HEK293 (cell line): Measurements from ENCODE around the gene HLA-DMA.

Source experiments
- ELK4 ChIP-seq: IDR thresholded peaks from 2 replicates; pipeline ENCODE4 v1.6.1; 2011; ENCODE audit warnings: mild to moderate bottlenecking, low read depth, low read length, borderline replicate concordance
- GFI1B ChIP-seq: fragments of 450-650 bp; formaldehyde crosslinking; IDR thresholded peaks from 2 replicates; pipeline ENCODE4 v1.5.1; 2016; ENCODE audit warnings: missing biosample characterization, missing genetic modification characterization
- GLIS1 ChIP-seq: fragments of 450-650 bp; formaldehyde crosslinking; IDR thresholded peaks from 2 replicates; pipeline ENCODE4 v1.5.1; 2016; ENCODE audit warnings: missing biosample characterization, missing genetic modification characterization
- MYNN ChIP-seq: fragments of 450-650 bp; formaldehyde crosslinking; IDR thresholded peaks from 2 replicates; pipeline ENCODE4 v1.5.1; 2016; ENCODE audit warnings: missing biosample characterization, missing genetic modification characterization, borderline replicate concordance
- SETDB1 ChIP-seq: IDR thresholded peaks from one replicate; pipeline ENCODE4 v1.6.1; 2017; ENCODE audit warnings: mild to moderate bottlenecking, low read length, moderate library complexity, mixed read lengths; ENCODE audit not compliant: insufficient read length
- YY1 ChIP-seq: fragments of 450-650 bp; formaldehyde crosslinking; IDR thresholded peaks from 2 replicates; pipeline ENCODE4 v1.5.1; 2018; ENCODE audit warnings: missing biosample characterization, missing genetic modification characterization
- ZBTB1 ChIP-seq: fragments of 450-650 bp; formaldehyde crosslinking; IDR thresholded peaks from 2 replicates; pipeline ENCODE4 v1.5.1; 2016; ENCODE audit warnings: missing biosample characterization, missing genetic modification characterization
- ZBTB17 ChIP-seq: fragments of 450-650 bp; formaldehyde crosslinking; IDR thresholded peaks from 2 replicates; pipeline ENCODE4 v1.5.1; 2016; ENCODE audit warnings: missing biosample characterization, missing genetic modification characterization
- ZBTB48 ChIP-seq: fragments of 450-650 bp; formaldehyde crosslinking; IDR thresholded peaks from 2 replicates; pipeline ENCODE4 v1.5.1; 2016; ENCODE audit warnings: missing biosample characterization, missing genetic modification characterization
- ZBTB8A ChIP-seq: fragments of 450-650 bp; formaldehyde crosslinking; IDR thresholded peaks from 2 replicates; pipeline ENCODE4 v1.5.1; 2016; ENCODE audit warnings: missing biosample characterization, missing genetic modification characterization
- ZEB2 ChIP-seq: fragments of 450-650 bp; formaldehyde crosslinking; IDR thresholded peaks from 2 replicates; pipeline ENCODE4 v1.5.1; 2016; ENCODE audit warnings: missing biosample characterization, missing genetic modification characterization
- ZNF175 ChIP-seq: fragments of 450-650 bp; formaldehyde crosslinking; IDR thresholded peaks from 2 replicates; pipeline ENCODE4 v1.5.1; 2016; ENCODE audit warnings: missing biosample characterization, missing genetic modification characterization
- ZNF239 ChIP-seq: fragments of 450-650 bp; formaldehyde crosslinking; IDR thresholded peaks from 2 replicates; pipeline ENCODE4 v1.5.1; 2016; ENCODE audit warnings: missing biosample characterization, missing genetic modification characterization
- ZNF24 ChIP-seq: fragments of 450-650 bp; formaldehyde crosslinking; IDR thresholded peaks from 2 replicates; pipeline ENCODE4 v1.5.1; 2016; ENCODE audit warnings: missing biosample characterization, missing genetic modification characterization
- ZNF302 ChIP-seq: fragments of 450-650 bp; formaldehyde crosslinking; IDR thresholded peaks from 2 replicates; pipeline ENCODE4 v1.5.1; 2016; ENCODE audit warnings: missing biosample characterization, missing genetic modification characterization, low read depth
- ZNF354C ChIP-seq: fragments of 450-650 bp; formaldehyde crosslinking; IDR thresholded peaks from 2 replicates; pipeline ENCODE4 v1.5.1; 2016; ENCODE audit warnings: missing biosample characterization, missing genetic modification characterization, low read depth, borderline replicate concordance
- ZNF37A ChIP-seq: fragments of 450-650 bp; IDR thresholded peaks from 2 replicates; pipeline ENCODE4 v1.5.1; 2018; ENCODE audit warnings: missing biosample characterization, missing genetic modification characterization
- ZNF423 ChIP-seq: fragments of 450-650 bp; formaldehyde crosslinking; IDR thresholded peaks from 2 replicates; pipeline ENCODE4 v1.5.1; 2016; ENCODE audit warnings: missing biosample characterization, missing genetic modification characterization
- ZNF48 ChIP-seq: fragments of 450-650 bp; formaldehyde crosslinking; IDR thresholded peaks from 2 replicates; pipeline ENCODE4 v1.5.1; 2016; ENCODE audit warnings: missing biosample characterization, missing genetic modification characterization
- ZNF501 ChIP-seq: fragments of 450-650 bp; formaldehyde crosslinking; IDR thresholded peaks from 2 replicates; pipeline ENCODE4 v1.5.1; 2016; ENCODE audit warnings: missing biosample characterization, missing genetic modification characterization
- ZNF560 ChIP-seq: fragments of 450-650 bp; formaldehyde crosslinking; IDR thresholded peaks from 2 replicates; pipeline ENCODE4 v1.5.1; 2017; ENCODE audit warnings: missing biosample characterization, missing genetic modification characterization, borderline replicate concordance
- ZNF596 ChIP-seq: fragments of 450-650 bp; IDR thresholded peaks from 2 replicates; pipeline ENCODE4 v1.5.0; 2018; ENCODE audit warnings: missing biosample characterization, mild to moderate bottlenecking, missing genetic modification characterization, moderate library complexity
- ZNF623 ChIP-seq: fragments of 450-650 bp; formaldehyde crosslinking; IDR thresholded peaks from 2 replicates; pipeline ENCODE4 v1.5.1; 2016; ENCODE audit warnings: missing biosample characterization, missing genetic modification characterization
- ZNF654 ChIP-seq: fragments of 450-650 bp; formaldehyde crosslinking; IDR thresholded peaks from 2 replicates; pipeline ENCODE4 v1.5.1; 2016; ENCODE audit warnings: low read depth, missing biosample characterization, missing genetic modification characterization
- ZNF747 ChIP-seq: fragments of 450-650 bp; formaldehyde crosslinking; IDR thresholded peaks from 2 replicates; pipeline ENCODE4 v1.5.1; 2016; ENCODE audit warnings: missing biosample characterization, missing genetic modification characterization
- ZSCAN18 ChIP-seq: fragments of 450-650 bp; formaldehyde crosslinking; IDR thresholded peaks from 2 replicates; pipeline ENCODE4 v1.5.1; 2016; ENCODE audit warnings: missing biosample characterization, missing genetic modification characterization
- TF ChIP-seq, protein P1 (sequence below): fragments of 450-650 bp; formaldehyde crosslinking; IDR thresholded peaks from 2 replicates; pipeline ENCODE4 v1.5.1; 2016; ENCODE audit warnings: missing biosample characterization, missing genetic modification characterization, borderline replicate concordance
- TF ChIP-seq, protein P2 (sequence below): fragments of 450-650 bp; formaldehyde crosslinking; IDR thresholded peaks from 2 replicates; pipeline ENCODE4 v1.5.1; 2016; ENCODE audit warnings: missing biosample characterization, missing genetic modification characterization
- TF ChIP-seq, protein P3 (sequence below): fragments of 450-650 bp; formaldehyde crosslinking; IDR thresholded peaks from 2 replicates; pipeline ENCODE4 v1.5.1; 2016; ENCODE audit warnings: missing biosample characterization, missing genetic modification characterization

Gene HLA-DMA

GRCh38 chr6:32984622-32985389, 31.9 kb upstream of the HLA-DMA start (continued):
- TF ChIP-seq, protein P1, sequence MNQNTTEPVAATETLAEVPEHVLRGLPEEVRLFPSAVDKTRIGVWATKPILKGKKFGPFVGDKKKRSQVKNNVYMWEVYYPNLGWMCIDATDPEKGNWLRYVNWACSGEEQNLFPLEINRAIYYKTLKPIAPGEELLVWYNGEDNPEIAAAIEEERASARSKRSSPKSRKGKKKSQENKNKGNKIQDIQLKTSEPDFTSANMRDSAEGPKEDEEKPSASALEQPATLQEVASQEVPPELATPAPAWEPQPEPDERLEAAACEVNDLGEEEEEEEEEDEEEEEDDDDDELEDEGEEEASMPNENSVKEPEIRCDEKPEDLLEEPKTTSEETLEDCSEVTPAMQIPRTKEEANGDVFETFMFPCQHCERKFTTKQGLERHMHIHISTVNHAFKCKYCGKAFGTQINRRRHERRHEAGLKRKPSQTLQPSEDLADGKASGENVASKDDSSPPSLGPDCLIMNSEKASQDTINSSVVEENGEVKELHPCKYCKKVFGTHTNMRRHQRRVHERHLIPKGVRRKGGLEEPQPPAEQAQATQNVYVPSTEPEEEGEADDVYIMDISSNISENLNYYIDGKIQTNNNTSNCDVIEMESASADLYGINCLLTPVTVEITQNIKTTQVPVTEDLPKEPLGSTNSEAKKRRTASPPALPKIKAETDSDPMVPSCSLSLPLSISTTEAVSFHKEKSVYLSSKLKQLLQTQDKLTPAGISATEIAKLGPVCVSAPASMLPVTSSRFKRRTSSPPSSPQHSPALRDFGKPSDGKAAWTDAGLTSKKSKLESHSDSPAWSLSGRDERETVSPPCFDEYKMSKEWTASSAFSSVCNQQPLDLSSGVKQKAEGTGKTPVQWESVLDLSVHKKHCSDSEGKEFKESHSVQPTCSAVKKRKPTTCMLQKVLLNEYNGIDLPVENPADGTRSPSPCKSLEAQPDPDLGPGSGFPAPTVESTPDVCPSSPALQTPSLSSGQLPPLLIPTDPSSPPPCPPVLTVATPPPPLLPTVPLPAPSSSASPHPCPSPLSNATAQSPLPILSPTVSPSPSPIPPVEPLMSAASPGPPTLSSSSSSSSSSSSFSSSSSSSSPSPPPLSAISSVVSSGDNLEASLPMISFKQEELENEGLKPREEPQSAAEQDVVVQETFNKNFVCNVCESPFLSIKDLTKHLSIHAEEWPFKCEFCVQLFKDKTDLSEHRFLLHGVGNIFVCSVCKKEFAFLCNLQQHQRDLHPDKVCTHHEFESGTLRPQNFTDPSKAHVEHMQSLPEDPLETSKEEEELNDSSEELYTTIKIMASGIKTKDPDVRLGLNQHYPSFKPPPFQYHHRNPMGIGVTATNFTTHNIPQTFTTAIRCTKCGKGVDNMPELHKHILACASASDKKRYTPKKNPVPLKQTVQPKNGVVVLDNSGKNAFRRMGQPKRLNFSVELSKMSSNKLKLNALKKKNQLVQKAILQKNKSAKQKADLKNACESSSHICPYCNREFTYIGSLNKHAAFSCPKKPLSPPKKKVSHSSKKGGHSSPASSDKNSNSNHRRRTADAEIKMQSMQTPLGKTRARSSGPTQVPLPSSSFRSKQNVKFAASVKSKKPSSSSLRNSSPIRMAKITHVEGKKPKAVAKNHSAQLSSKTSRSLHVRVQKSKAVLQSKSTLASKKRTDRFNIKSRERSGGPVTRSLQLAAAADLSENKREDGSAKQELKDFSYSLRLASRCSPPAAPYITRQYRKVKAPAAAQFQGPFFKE (tag by site-specific recombination), result no peak
- TF ChIP-seq ZNF501 (tag by site-specific recombination) (no peak), ZNF37A (no peak), ZNF623 (tag by site-specific recombination) (no peak), GLIS1 (tag by site-specific recombination) (peak; percentile 39; the same call in 1 of the 2 replicates), MYNN (no peak), ZNF596 (tag by site-specific recombination) (no peak), ZBTB8A (tag by site-specific recombination) (peak; percentile 34; the same call in 1 of the 2 replicates), ELK4 (no peak), ZEB2 (0 out of 2 replicates have a peak, but pooled peaks have one; percentile 50), ZBTB48 (tag by site-specific recombination) (peak; percentile 93), ZNF423 (tag by site-specific recombination) (no peak), SETDB1 (no peak), YY1 (no peak), GFI1B (tag by site-specific recombination) (no peak), ZNF175 (no peak), ZSCAN18 (tag by site-specific recombination) (no peak), ZNF654 (tag by site-specific recombination) (peak; percentile 99), ZNF48 (tag by site-specific recombination) (no peak), ZBTB17 (peak; percentile 85), ZNF239 (tag by site-specific recombination) (no peak), ZNF302 (tag by site-specific recombination) (no peak), ZNF747 (tag by site-specific recombination) (no peak), ZNF354C (tag by site-specific recombination) (no peak), ZNF24 (no peak), ZBTB1 (no peak), ZNF560 (tag by site-specific recombination) (no peak)
- TF ChIP-seq, protein P2, sequence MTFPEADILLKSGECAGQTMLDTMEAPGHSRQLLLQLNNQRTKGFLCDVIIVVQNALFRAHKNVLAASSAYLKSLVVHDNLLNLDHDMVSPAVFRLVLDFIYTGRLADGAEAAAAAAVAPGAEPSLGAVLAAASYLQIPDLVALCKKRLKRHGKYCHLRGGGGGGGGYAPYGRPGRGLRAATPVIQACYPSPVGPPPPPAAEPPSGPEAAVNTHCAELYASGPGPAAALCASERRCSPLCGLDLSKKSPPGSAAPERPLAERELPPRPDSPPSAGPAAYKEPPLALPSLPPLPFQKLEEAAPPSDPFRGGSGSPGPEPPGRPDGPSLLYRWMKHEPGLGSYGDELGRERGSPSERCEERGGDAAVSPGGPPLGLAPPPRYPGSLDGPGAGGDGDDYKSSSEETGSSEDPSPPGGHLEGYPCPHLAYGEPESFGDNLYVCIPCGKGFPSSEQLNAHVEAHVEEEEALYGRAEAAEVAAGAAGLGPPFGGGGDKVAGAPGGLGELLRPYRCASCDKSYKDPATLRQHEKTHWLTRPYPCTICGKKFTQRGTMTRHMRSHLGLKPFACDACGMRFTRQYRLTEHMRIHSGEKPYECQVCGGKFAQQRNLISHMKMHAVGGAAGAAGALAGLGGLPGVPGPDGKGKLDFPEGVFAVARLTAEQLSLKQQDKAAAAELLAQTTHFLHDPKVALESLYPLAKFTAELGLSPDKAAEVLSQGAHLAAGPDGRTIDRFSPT (tag by site-specific recombination), result peak; percentile 73
- TF ChIP-seq, protein P3, sequence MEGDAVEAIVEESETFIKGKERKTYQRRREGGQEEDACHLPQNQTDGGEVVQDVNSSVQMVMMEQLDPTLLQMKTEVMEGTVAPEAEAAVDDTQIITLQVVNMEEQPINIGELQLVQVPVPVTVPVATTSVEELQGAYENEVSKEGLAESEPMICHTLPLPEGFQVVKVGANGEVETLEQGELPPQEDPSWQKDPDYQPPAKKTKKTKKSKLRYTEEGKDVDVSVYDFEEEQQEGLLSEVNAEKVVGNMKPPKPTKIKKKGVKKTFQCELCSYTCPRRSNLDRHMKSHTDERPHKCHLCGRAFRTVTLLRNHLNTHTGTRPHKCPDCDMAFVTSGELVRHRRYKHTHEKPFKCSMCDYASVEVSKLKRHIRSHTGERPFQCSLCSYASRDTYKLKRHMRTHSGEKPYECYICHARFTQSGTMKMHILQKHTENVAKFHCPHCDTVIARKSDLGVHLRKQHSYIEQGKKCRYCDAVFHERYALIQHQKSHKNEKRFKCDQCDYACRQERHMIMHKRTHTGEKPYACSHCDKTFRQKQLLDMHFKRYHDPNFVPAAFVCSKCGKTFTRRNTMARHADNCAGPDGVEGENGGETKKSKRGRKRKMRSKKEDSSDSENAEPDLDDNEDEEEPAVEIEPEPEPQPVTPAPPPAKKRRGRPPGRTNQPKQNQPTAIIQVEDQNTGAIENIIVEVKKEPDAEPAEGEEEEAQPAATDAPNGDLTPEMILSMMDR (tag by site-specific recombination), result peak; percentile 85
